ENCODE results near the gene FCF1. TPM values are rescaled to one million over a fixed set of nuclear protein-coding genes. Genes with fewer than 3 reads are reported as not detected.

The FCF1 gene, protein sequence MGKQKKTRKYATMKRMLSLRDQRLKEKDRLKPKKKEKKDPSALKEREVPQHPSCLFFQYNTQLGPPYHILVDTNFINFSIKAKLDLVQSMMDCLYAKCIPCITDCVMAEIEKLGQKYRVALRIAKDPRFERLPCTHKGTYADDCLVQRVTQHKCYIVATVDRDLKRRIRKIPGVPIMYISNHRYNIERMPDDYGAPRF
- total RNA-seq (ENCODE audit: low replicate concordance) = 26.0 and 27.0 TPM in 2 replicates

DNA sequence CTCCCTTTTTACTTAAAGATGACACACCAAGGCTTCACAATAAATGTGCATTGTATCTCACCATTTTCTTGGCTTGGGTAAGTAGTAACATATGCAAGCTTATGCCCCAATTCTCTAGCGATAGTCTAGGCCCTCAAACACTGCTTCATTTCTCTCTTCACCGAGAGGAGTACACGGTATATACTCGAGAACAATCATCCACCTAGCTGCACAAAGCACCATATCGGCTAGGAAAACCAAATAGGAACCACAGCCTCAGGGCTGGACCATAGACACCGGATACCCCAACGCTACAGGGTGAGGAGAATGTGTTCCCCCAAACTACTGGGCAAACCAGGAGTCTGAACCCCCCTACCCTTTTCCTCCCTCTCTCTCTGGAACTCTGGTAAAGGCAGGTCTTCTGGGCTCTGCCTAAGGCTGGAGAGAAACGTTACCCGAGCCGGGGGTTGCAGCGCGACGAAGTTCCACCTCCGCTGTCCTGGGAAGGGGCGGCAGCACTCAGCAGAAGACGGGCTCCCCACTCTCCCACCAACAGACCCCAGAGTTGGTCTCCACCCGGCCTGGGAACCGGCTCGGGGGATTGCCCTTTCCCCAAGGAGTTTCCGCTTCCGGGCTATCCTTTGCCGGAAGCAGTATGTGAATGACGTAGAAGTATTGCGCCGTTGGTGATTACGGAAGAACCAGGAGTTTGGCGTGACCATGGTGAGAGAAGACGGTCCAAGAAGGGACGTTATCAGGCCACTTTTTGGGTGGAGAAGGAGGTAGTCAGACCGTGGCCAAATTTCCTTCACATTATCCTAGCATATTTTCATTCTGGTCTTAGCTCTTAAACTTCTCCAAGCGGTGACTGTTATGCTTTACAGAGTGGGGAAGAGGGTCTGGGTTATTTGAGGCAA lies at the start of gene FCF1, which contains the start of gene AREL1:
Gene FCF1, plus strand, starts transcription at position 646 of the 896 bp plus-strand sequence. Its CDS starts 54 bp downstream, at position 700.
Gene AREL1, minus strand, starts transcription at position 582 of the 896 bp plus-strand sequence. CDS start 27,465 bp downstream, outside the sequence.

DNA sequence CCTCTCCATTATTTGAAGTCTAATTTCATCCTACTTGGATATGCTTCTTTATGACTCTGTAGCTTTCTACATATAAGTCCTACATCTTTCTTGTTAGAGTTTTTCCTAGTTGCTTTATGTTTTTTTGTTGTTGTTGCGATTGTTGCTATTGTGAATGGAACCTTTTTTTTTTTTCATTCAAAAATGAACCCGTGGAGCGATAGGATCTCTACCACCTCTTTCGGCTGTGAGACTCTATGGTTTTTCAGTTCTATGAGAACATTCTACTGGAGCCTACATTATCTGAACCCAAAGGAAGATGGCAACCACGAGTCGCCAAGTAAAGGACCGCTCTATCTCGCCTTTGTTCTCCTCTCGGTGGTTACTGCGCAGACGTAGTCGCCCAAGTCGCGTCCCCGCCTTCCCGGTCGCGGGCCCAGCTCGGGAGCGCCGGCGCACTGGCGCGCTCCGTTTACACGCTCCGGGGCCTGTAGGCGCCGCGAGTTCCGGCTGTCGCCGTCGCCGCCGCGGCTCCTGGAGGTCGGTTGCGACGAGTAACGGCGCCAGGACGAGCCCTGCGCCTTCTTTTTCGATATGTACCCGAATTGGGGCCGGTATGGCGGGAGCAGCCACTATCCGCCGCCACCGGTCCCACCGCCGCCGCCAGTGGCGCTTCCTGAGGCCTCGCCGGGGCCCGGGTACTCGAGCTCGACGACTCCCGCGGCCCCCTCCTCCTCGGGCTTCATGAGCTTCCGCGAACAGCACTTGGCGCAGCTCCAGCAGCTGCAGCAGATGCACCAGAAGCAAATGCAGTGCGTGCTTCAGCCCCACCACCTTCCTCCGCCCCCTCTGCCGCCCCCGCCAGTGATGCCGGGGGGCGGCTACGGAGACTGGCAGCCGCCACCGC lies 50.2 kb downstream of the FCF1 start, which contains the start of gene YLPM1:
Gene YLPM1, plus strand, starts transcription at position 400 of the 886 bp plus-strand sequence. Its CDS starts 174 bp downstream, at position 574.

Other genes starting within 250 kb of the FCF1 start
- 253 and 464 TPM in 2 replicates for gene NPC2, start 219.8 kb upstream of the FCF1 start, total RNA-seq (ENCODE audit: low replicate concordance)
- 6.4 and 7.7 TPM in 2 replicates for gene ISCA2, start 219.4 kb upstream of the FCF1 start, total RNA-seq (ENCODE audit: low replicate concordance)
- gene LTBP2, start 100.9 kb upstream of the FCF1 start, total RNA-seq (ENCODE audit: low replicate concordance) = 99.9 and 429 TPM in 2 replicates
- gene AREL1, start 64 bp upstream of the FCF1 start, total RNA-seq (ENCODE audit: low replicate concordance) = 22.6 and 32.7 TPM in 2 replicates
- gene YLPM1, start 50.2 kb downstream of the FCF1 start, total RNA-seq (ENCODE audit: low replicate concordance) = 15.9 and 19.5 TPM in 2 replicates
- not detected in 2 replicates for gene PROX2, start 163.0 kb downstream of the FCF1 start, total RNA-seq (ENCODE audit: low replicate concordance)
- 31.5 and 36.6 TPM in 2 replicates for gene DLST, start 168.8 kb downstream of the FCF1 start, total RNA-seq (ENCODE audit: low replicate concordance)
- gene RPS6KL1, start 210.1 kb downstream of the FCF1 start, total RNA-seq (ENCODE audit: low replicate concordance) = 0.35 and 0.45 TPM in 2 replicates
- gene PGF, start 242.5 kb downstream of the FCF1 start, total RNA-seq (ENCODE audit: low replicate concordance) = 16.2 and 29.3 TPM in 2 replicates